Right atrium auricular region (tissue), 2 donors: ENCODE measurements around the gene NCAPH2. TPM values are rescaled to one million over a fixed set of nuclear protein-coding genes. Genes with fewer than 3 reads are reported as not detected.

ENCODE experiments used
- DNase-seq: peaks from one replicate; pipeline ENCODE4 v3.0.0-alpha.2; 2019; ENCODE audit warnings: low spot score
- H3K27ac ChIP-seq, 2 donors: fragments of 200-600 bp; sonication (generic); 1 replicate in 1 of 2; 2 replicates in 1 of 2; pipeline ENCODE4 v1.5.1; 2016 to 2019
- H3K27me3 ChIP-seq, 2 donors: fragments of 200-600 bp; sonication (generic); one replicate each; pipeline versions ENCODE4 v1.5.1 to v1.6.0; 2017 to 2019
- H3K36me3 ChIP-seq: fragments of 200-600 bp; sonication (generic); one replicate; pipeline ENCODE4 v1.5.1; 2016
- H3K4me1 ChIP-seq, 2 donors: fragments of 200-600 bp; sonication (generic); one replicate each; pipeline versions ENCODE4 v1.5.1 to v1.6.0; 2017 to 2019
- H3K4me3 ChIP-seq, 2 donors: fragments of 200-600 bp; sonication (generic); 1 replicate in 1 of 2; 2 replicates in 1 of 2; pipeline ENCODE4 v1.5.1; 2017 to 2019; ENCODE audit warnings: mild to moderate bottlenecking in 1 of 2, moderate library complexity in 1 of 2
- H3K9me3 ChIP-seq, 2 donors: fragments of 200-600 bp; sonication (generic); one replicate each; pipeline ENCODE4 v1.5.1; 2019
- total RNA-seq, 2 donors: library from RNA; depleted of rRNA; stranded (reverse); fragments of >200 nt; gene quantifications; one replicate each; pipeline ENCODE4 v1.1.0, GENCODE V29; 2016
- TF ChIP-seq, protein P1 (sequence below), 2 donors: fragments of 200-600 bp; sonication (generic); IDR thresholded peaks; one replicate each; pipeline ENCODE4 v1.5.1; 2019; ENCODE audit warnings: antibody characterized with exemption in 2 of 2

NCAPH2 gene
- total RNA-seq, 2 donors from 2014 or later: 19.5 to 33.4 TPM

DNA sequence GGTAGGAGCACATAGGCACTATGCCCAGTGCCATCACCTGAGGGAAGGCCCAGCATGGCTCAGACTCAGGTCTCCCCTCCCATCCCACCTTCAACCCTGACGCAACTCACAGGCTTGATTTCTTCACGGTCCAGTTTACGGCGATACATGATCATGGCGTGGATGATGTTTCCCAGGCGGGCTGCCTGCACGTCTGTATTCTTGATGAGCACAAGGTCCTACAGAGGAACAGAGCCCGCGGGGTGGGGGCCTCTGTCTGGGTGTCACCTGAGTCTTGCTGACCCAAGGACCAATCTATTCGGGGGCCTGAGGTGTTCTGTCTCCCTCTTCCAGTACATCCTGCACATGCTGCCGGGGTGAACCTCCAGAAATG, 66.3 kb downstream of the NCAPH2 start:
- Histone ChIP-seq H3K9me3 (no peaks in the 10 kb centered on the region), H3K27ac (no peak overlapping the region), H3K36me3 (peaks cover 66% of the 10 kb centered on the region), H3K4me1 (peaks cover 0 to 28% of the 10 kb centered on the region in 2 donors), H3K4me3 (no peak overlapping the region), H3K27me3 (no peaks in the 10 kb centered on the region)
- TF ChIP-seq, protein P1, sequence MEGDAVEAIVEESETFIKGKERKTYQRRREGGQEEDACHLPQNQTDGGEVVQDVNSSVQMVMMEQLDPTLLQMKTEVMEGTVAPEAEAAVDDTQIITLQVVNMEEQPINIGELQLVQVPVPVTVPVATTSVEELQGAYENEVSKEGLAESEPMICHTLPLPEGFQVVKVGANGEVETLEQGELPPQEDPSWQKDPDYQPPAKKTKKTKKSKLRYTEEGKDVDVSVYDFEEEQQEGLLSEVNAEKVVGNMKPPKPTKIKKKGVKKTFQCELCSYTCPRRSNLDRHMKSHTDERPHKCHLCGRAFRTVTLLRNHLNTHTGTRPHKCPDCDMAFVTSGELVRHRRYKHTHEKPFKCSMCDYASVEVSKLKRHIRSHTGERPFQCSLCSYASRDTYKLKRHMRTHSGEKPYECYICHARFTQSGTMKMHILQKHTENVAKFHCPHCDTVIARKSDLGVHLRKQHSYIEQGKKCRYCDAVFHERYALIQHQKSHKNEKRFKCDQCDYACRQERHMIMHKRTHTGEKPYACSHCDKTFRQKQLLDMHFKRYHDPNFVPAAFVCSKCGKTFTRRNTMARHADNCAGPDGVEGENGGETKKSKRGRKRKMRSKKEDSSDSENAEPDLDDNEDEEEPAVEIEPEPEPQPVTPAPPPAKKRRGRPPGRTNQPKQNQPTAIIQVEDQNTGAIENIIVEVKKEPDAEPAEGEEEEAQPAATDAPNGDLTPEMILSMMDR (IDR thresholded peaks at IDR 0.05): no peak
- DNase-seq: no peak

Other genes with a start within 250 kb of the NCAPH2 start
- 10 to 100 TPM in 1 of 2 donors, 1 to 10 TPM in 1; 5.0 to 13.0 TPM for gene MAPK12, start 246.5 kb upstream of the NCAPH2 start, total RNA-seq
- gene MAPK11, start 237.8 kb upstream of the NCAPH2 start, total RNA-seq: 1 to 10 TPM; 3.7 to 4.0 TPM
- 10 to 100 TPM; 60.3 to 92.8 TPM for gene PLXNB2, start 200.6 kb upstream of the NCAPH2 start, total RNA-seq
- gene DENND6B, start 181.2 kb upstream of the NCAPH2 start, total RNA-seq: 1 to 10 TPM in 1 of 2 donors, under 1 TPM in 1; 0.85 to 1.0 TPM
- gene PPP6R2, start 164.9 kb upstream of the NCAPH2 start, total RNA-seq: 10 to 100 TPM; 45.2 to 54.8 TPM
- 10 to 100 TPM; 41.1 to 57.1 TPM for gene SBF1, start 33.2 kb upstream of the NCAPH2 start, total RNA-seq
- under 1 TPM in 1 of 2 donors, not detected in 1; 0.08 TPM for gene ADM2, start 26.7 kb upstream of the NCAPH2 start, total RNA-seq
- gene MIOX, start 21.4 kb upstream of the NCAPH2 start, total RNA-seq: not detected
- gene LMF2, start 522 bp upstream of the NCAPH2 start, total RNA-seq: 10 to 100 TPM; 30.1 to 33.8 TPM
- gene SCO2, start 17.4 kb downstream of the NCAPH2 start, total RNA-seq: under 1 TPM in 1 of 2 donors, not detected in 1; 0.94 TPM
- 10 to 100 TPM in 1 of 2 donors, 1 to 10 TPM in 1; 9.1 to 35.8 TPM for gene TYMP, start 21.8 kb downstream of the NCAPH2 start, total RNA-seq
- gene KLHDC7B, start 37.7 kb downstream of the NCAPH2 start, total RNA-seq: not detected
- not detected for gene SYCE3, start 54.7 kb downstream of the NCAPH2 start, total RNA-seq
- gene CPT1B, start 70.2 kb downstream of the NCAPH2 start, total RNA-seq: 100 to 1,000 TPM; 184 to 281 TPM
- 10 to 100 TPM; 25.1 to 29.5 TPM for gene CHKB, start 74.6 kb downstream of the NCAPH2 start, total RNA-seq
- under 1 TPM; 0.26 to 0.71 TPM for gene MAPK8IP2, start 92.6 kb downstream of the NCAPH2 start, total RNA-seq
- 10 to 100 TPM; 30.7 to 38.9 TPM for gene ARSA, start 119.9 kb downstream of the NCAPH2 start, total RNA-seq
- gene SHANK3, start 164.6 kb downstream of the NCAPH2 start, total RNA-seq: 10 to 100 TPM in 1 of 2 donors, 1 to 10 TPM in 1; 8.2 to 12.3 TPM
- gene ACR, start 230.0 kb downstream of the NCAPH2 start, total RNA-seq: under 1 TPM in 1 of 2 donors, not detected in 1; 0.39 TPM